HG03103 (cell line): ENCODE data around the gene PRR36.

ENCODE experiments used
- ATAC-seq: cut with Tn5 transposase; IDR thresholded peaks from one replicate; pipeline ENCODE4 v1.9.1; 2021; ENCODE audit warnings: low read depth; ENCODE audit not compliant: unreplicated experiment

PRR36 gene

GRCh38 chr19:7848779-7849457 is 25.3 kb downstream of the PRR36 start:
- ATAC-seq = no peak

GRCh38 chr19:7847664-7848063 is 26.5 kb downstream of the PRR36 start:
- no peak for ATAC-seq

- ATAC-seq = no peak
Measured at GRCh38 chr19:7846155-7846646, 28.0 kb downstream of the PRR36 start.

- ATAC-seq = no peak
Measured at GRCh38 chr19:7845390-7846154, 28.6 kb downstream of the PRR36 start.

GRCh38 chr19:7844951-7845350 is 29.2 kb downstream of the PRR36 start:
- ATAC-seq = no peak

GRCh38 chr19:7844405-7844804 is 29.8 kb downstream of the PRR36 start:
- no peak for ATAC-seq

GRCh38 chr19:7843521-7843920 is 30.7 kb downstream of the PRR36 start:
- ATAC-seq = no peak

GRCh38 chr19:7842661-7843294 is 31.4 kb downstream of the PRR36 start:
- no peak for ATAC-seq

- no peak for ATAC-seq
Measured at GRCh38 chr19:7841751-7842660, 32.2 kb downstream of the PRR36 start.

- ATAC-seq = no peak
Measured at GRCh38 chr19:7840629-7841028, 33.6 kb downstream of the PRR36 start.

GRCh38 chr19:7839476-7839875 is 34.7 kb downstream of the PRR36 start:
- ATAC-seq = no peak

GRCh38 chr19:7833225-7834099 is 40.7 kb downstream of the PRR36 start:
- no peak for ATAC-seq

GRCh38 chr19:7832781-7833180 is 41.4 kb downstream of the PRR36 start:
- no peak for ATAC-seq

- ATAC-seq = no peak
Measured at GRCh38 chr19:7832009-7832408, 42.2 kb downstream of the PRR36 start.

GRCh38 chr19:7831452-7831851 is 42.7 kb downstream of the PRR36 start:
- no peak for ATAC-seq

GRCh38 chr19:7830823-7831222 is 43.4 kb downstream of the PRR36 start:
- no peak for ATAC-seq

- ATAC-seq = no peak
Measured at GRCh38 chr19:7830272-7830771, 43.9 kb downstream of the PRR36 start.

GRCh38 chr19:7829561-7830271 is 44.5 kb downstream of the PRR36 start, which contains the start of gene EVI5L:
EVI5L (plus strand) TSS chr19:7830218; CDS start chr19:7846543, 16,325 bp downstream.
- ATAC-seq = peak; percentile 83

GRCh38 chr19:7829166-7829520 is 45.0 kb downstream of the PRR36 start:
- ATAC-seq = no peak
